Forelimb muscle (tissue), 1 donor: ENCODE measurements around the gene TMEM117. TPM values are rescaled to one million over a fixed set of nuclear protein-coding genes. Genes with fewer than 3 reads are reported as not detected.
A peak's percentile ranks its signal among the peaks of the same experiment; 100 is the strongest.
"Not testable (repeated sequence)": the region's sequence is repeated elsewhere in the genome, so short reads cannot be mapped to it uniquely, and the experiment has no call there.

Experiments
- DNase-seq: peaks from one replicate; pipeline ENCODE4 v3.0.0-alpha.2; 2013; ENCODE audit warnings: low read depth
- polyA plus RNA-seq: library from polyadenylated mRNA; unstranded; fragments of 120-200 nt; gene quantifications from one replicate; pipeline ENCODE4 v1.2.1, GENCODE V29; 2013; ENCODE audit not compliant: insufficient read length

TMEM117 gene
- polyA plus RNA-seq, 1 donor: 8.5 TPM

GRCh38 chr12:44296624-44297197 lies 460.8 kb downstream of the TMEM117 start:
- no peak for DNase-seq

- DNase-seq: no peak
These were observed 463.6 kb downstream of the TMEM117 start for GRCh38 chr12:44299524-44299923.

GRCh38 chr12:44307506-44308168 lies 471.8 kb downstream of the TMEM117 start:
- DNase-seq: no peak

- DNase-seq: no peak
These were observed 477.3 kb downstream of the TMEM117 start for GRCh38 chr12:44313188-44313587.

- DNase-seq: no peak
These were observed 478.2 kb downstream of the TMEM117 start for GRCh38 chr12:44314007-44314500.

- DNase-seq: no peak
These were observed 481.8 kb downstream of the TMEM117 start for GRCh38 chr12:44317651-44318126.

- no peak for DNase-seq
These were observed 495.4 kb downstream of the TMEM117 start for GRCh38 chr12:44331269-44331668.

GRCh38 chr12:44334347-44334746 lies 498.5 kb downstream of the TMEM117 start:
- DNase-seq: no peak

- no peak for DNase-seq
These were observed 499.1 kb downstream of the TMEM117 start for GRCh38 chr12:44335030-44335429.

GRCh38 chr12:44336577-44336976 lies 500.7 kb downstream of the TMEM117 start:
- DNase-seq: no peak

- DNase-seq: no peak
These were observed 506.5 kb downstream of the TMEM117 start for GRCh38 chr12:44342371-44342770.

GRCh38 chr12:44347145-44347544 lies 511.3 kb downstream of the TMEM117 start:
- no peak for DNase-seq

- DNase-seq: no peak
These were observed 521.6 kb downstream of the TMEM117 start for GRCh38 chr12:44357494-44357893.

GRCh38 chr12:44358636-44359035 lies 522.8 kb downstream of the TMEM117 start:
- DNase-seq: no peak

GRCh38 chr12:44362947-44363346 lies 527.1 kb downstream of the TMEM117 start:
- no peak for DNase-seq

GRCh38 chr12:44367136-44367535 lies 531.3 kb downstream of the TMEM117 start:
- no peak for DNase-seq

GRCh38 chr12:44367916-44368315 lies 532.0 kb downstream of the TMEM117 start:
- DNase-seq: no peak

- DNase-seq: no peak
These were observed 534.1 kb downstream of the TMEM117 start for GRCh38 chr12:44369998-44370397.

GRCh38 chr12:44370982-44371381 lies 535.1 kb downstream of the TMEM117 start:
- no peak for DNase-seq

- DNase-seq: no peak
These were observed 536.4 kb downstream of the TMEM117 start for GRCh38 chr12:44372259-44372658.

- DNase-seq: no peak
These were observed 539.8 kb downstream of the TMEM117 start for GRCh38 chr12:44375694-44376093.

GRCh38 chr12:44377443-44378187 lies 541.7 kb downstream of the TMEM117 start:
- peak; percentile 6 for DNase-seq

GRCh38 chr12:44379113-44379512 lies 543.2 kb downstream of the TMEM117 start:
- DNase-seq: not testable (repeated sequence)
